GM19240 (cell line): ENCODE results near the gene DUS1L.

Source experiments
- DNase-seq: peaks from one replicate; pipeline ENCODE4 v3.0.0; 2011; ENCODE audit warnings: low spot score; ENCODE audit not compliant: insufficient read length

Gene DUS1L

DNA sequence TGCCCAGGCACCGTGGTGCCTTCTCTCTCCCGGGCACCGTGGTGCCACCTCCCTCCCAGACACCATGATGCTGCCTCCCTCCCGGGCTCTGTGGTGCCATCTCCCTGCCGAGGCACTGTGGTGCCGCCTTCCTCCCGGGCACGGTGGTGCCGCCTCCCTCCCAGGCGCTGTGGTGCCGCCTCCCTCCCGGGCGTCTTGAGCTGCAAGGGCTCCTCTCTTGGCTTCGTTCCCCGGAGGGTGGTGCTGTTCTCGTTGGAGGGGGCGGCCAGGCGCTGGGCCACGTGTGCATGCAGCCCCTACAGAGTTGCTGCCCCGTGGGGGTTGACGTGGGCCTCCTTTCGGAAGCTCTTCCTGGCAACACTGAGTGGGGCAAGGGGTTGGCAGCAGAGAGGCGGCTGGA is 51.2 kb downstream of the DUS1L start:
- no peak for DNase-seq

GRCh38 chr17:82013772-82014321 is 51.8 kb downstream of the DUS1L start:
- no peak for DNase-seq

DNA sequence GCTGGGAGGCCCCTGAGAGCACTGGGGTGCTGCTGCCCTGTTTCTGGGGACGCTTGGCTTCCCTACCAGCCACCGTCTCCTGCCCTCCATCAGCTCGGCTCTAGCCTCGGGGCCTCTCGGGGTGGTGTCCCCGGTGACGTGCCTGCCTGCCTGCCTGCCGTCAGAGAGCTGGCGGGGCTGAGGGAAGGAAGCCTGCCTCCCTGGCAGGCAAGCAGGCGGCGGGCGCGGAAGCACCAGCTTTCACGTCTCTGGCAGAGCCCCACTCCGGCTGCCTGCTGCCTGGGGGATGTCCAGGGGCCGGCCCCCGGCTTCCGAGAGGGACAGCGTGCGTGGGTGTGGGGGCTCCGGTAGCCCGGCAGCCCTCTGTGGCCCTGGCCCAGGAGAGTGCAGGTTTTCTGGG is 52.3 kb downstream of the DUS1L start:
- DNase-seq = no peak

- no peak for DNase-seq
These were observed 52.8 kb downstream of the DUS1L start for GRCh38 chr17:82012640-82013295.

DNA sequence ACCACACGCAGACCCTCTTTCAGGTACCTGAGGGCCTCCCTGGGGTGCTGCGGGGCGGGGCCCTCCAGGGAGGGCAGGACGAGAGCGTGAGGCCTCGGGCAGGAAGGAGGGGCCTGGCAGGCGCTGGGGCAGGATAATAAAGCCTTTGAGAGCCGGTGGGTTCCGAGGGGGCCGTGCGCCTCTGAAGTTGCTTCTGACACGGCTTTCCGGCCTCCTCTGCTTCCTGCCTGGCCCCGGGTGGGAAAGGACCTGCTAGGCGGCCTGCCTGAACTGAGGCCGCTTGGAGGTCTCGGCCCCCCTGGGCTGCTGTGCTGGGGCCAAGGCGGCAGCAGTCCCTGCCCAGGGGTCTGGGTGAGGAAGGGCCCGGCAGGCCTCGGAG is 53.4 kb downstream of the DUS1L start:
- no peak for DNase-seq

DNA sequence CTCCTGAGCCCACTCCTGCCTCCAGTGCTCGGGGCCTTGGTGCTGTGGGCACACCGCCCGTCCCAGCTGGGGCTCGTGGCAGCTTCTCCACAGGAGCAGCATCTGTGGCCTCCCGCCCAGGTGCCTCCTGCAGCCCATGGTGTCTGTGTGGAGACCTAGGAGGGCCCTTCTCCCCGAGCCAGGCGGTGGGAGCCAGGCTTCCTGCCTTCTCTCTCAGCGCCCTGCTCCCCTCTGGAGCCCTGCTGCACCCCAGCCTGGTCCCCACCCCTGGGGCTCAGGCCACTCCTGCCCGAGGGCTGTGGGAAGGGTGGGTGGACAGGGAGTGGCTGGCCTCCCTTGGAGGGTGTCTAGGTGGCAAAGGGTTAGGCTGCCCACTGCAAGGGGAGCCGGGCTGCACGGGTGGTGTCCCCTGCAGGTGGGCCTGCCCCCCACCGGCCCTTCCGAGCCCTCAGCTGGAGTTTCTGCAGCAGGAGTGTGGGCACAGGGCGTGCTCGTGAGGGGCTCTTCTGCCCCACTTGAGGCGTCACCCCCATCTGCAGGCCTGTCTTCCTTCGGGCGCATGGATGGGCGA is 53.9 kb downstream of the DUS1L start:
- no peak for DNase-seq

DNA sequence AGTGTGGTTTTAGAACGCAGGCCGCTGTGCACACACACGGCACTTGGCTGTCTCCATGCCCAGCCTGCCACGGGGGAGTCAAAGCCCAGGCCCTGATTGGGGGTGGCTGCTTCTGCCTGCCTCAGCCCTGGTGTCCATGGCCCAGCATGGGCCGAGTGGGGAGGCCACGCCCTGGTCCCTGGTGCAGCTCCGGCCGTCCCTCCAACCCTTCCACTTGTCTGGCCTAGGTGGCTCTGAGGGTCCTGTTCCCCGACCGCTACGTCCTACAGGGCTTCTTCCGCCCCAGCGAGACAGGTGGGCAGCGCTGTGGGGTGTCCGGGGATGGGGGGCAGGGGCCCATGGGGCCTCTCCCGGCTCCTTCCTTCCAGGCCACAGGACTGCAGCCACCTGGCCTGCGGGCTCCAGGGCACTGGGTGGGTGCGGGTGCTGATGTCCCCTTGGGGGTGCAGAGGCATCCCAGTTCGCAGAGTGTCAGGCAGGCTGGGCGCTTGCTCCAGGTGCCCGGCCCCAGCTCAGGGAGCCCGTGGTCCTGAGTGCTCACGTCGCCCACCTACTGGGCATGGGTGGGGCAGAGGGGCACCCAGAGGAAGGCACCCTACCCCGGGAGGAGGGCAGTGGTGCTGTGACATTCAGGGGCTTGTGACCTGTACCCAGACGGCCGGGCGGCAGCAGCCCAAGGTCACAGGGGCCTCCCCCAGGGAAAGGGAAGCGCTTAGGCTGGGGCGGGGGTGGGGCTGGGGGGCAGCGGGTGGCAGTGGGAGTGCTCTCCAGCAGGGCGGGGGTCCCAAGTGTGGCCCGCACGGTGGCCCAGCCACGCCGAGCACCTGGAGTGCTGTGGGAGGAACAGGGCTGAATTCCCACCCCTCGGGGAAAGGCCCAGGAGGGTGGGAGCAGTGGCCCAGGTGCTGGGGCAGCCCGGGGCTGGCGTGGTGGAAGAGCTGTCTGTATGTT is 54.8 kb downstream of the DUS1L start:
- DNase-seq = no peak

- no peak for DNase-seq
These were observed 56.2 kb downstream of the DUS1L start for GRCh38 chr17:82009413-82009812.

GRCh38 chr17:82008941-82009405 is 56.6 kb downstream of the DUS1L start:
- no peak for DNase-seq

DNA sequence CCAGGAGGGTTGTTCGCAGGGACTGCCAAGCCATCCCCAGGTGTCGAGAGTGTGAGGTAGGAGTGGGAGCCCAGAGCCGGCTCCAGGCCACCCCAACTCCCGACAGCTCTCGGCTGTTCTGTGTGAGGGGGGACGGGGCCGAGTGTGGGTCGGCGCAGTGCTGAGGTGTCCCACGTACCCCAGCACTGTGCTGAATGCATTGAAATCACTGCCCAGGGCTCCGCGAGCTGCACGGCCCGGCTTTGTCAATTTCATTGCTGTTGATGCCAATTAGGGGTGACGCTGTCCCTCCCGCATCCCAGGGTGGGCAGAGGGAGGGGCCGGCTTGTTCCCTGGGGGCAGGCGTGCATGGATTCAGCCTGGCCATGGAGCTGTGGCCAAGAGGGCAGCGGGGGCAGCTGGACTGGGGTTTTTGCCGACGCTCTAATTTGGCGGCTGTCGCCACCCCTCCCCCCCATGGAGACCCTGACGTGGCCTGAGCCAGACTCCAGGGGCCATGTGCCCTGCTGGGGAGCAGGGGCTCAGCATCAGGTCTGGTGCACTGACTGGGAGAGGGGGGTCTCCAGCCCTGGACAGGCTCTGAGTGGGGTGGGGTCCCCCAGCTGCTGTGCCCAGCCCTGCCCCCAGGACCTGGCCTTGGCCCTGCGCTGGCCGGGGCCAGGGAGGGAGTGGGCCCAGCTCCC is 57.2 kb downstream of the DUS1L start:
- DNase-seq = no peak
